Measurements from ENCODE around the gene TAAR9. TPM values are rescaled to one million over a fixed set of nuclear protein-coding genes. Genes with fewer than 3 reads are reported as not detected.
"Not testable (repeated sequence)": the region's sequence is repeated elsewhere in the genome, so short reads cannot be mapped to it uniquely, and the experiment has no call there.

TAAR9 gene
- total RNA-seq, 4 donors from 2014 or later, result not detected

DNA sequence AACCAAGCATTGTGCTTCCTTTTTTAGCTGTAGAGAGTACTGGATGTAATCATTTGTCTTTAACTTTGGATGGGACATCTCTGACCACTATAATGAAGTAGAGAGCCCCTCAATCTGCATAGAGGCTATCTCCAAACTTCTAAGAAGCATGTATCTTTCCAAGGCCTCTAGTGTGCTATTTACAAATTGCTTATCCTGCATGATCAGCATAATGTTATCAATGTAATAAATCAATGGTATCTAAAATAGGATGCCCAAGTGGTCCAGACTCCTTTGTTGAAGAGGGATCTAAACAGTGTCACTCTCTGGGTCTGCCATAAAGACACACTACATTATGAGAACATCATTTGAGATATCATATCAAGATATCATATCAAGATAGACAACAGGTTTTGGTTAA lies 6.7 kb downstream of the TAAR9 start:
- no peaks in the 10 kb centered on the region for H3K9me3 ChIP-seq
- H3K4me3 ChIP-seq, result no peak overlapping the region
- H3K27me3 ChIP-seq, result no peaks in the 10 kb centered on the region
- H3K36me3 ChIP-seq, result no peaks in the 10 kb centered on the region
- no peak for ATAC-seq
- H3K4me1 ChIP-seq, result no peaks in the 10 kb centered on the region
- TF ChIP-seq POLR2A (IDR thresholded peaks at IDR 0.05), result no peak
- TF ChIP-seq, protein P1, sequence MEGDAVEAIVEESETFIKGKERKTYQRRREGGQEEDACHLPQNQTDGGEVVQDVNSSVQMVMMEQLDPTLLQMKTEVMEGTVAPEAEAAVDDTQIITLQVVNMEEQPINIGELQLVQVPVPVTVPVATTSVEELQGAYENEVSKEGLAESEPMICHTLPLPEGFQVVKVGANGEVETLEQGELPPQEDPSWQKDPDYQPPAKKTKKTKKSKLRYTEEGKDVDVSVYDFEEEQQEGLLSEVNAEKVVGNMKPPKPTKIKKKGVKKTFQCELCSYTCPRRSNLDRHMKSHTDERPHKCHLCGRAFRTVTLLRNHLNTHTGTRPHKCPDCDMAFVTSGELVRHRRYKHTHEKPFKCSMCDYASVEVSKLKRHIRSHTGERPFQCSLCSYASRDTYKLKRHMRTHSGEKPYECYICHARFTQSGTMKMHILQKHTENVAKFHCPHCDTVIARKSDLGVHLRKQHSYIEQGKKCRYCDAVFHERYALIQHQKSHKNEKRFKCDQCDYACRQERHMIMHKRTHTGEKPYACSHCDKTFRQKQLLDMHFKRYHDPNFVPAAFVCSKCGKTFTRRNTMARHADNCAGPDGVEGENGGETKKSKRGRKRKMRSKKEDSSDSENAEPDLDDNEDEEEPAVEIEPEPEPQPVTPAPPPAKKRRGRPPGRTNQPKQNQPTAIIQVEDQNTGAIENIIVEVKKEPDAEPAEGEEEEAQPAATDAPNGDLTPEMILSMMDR (IDR thresholded peaks at IDR 0.05 in 4 of 5, conservative IDR thresholded peaks at IDR 0.05 in 1 of 5), result no peak
- in situ Hi-C loops (cut with MboI; ENCODE audit: low sequenced_read_pairs in 4 of 4), result loop anchor here in 3 of 4 donors (25.0 kb wide), 3 partner anchors 217 to 1017 kb away; partner anchors contain the start of genes SLC18B1 (in 1 of the 3) and VNN2 (in 1 of the 3)
- intact Hi-C loops (cut with DNase I; ENCODE audit: low total_unique reads), result no loop called here
- H3K27ac ChIP-seq, result no peak overlapping the region
- no peak for DNase-seq

DNA sequence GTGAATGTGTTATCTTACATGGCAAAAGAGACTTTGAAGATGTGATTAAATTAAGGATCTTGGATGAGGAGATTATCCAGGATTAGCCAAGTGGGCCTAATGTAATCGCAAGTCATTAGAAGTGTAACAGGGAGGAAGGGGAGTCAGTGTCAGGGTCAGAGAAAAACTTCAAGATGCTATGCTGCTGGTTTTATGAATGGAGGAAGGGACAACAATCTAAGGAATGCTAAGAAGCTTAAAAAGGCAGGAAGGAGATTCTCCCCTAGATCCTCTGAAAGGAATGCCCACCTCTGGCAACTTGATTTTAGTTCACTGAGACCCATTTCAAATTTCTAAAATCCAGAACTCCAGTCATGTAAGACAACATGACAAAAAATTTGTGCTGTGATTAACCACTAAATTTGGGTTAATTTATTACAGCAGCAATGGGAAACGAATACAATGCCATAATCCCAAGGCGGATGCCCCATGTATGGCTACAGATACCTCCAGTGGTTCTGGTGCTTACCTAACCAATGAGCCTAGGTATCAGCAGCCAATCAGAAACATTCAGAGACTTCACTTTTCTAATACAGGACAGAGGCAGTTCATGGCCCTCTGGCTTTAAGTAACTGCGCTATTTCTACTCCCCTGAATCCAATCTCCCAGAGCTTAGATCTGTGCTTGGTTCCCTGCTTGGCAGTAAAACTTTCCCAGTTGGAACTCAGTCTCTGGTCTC lies 10.8 kb downstream of the TAAR9 start:
- no peak overlapping the region for H3K27ac ChIP-seq
- no peaks in the 10 kb centered on the region for H3K4me1 ChIP-seq
- TF ChIP-seq, protein P1 (IDR thresholded peaks at IDR 0.05 in 4 of 5, conservative IDR thresholded peaks at IDR 0.05 in 1 of 5), result no peak
- TF ChIP-seq POLR2A (IDR thresholded peaks at IDR 0.05), result no peak
- no peaks in the 10 kb centered on the region for H3K36me3 ChIP-seq
- no peak overlapping the region for H3K4me3 ChIP-seq
- ATAC-seq (no peak), DNase-seq (no peak)
- H3K27me3 ChIP-seq, result no peaks in the 10 kb centered on the region
- H3K9me3 ChIP-seq, result no peaks in the 10 kb centered on the region
- intact Hi-C loops (cut with DNase I; ENCODE audit: low total_unique reads) (no loop called here), in situ Hi-C loops (cut with MboI; ENCODE audit: low sequenced_read_pairs in 4 of 4) (loop anchor here in 3 of 4 donors (25.0 kb wide), 3 partner anchors 213 to 1013 kb away; partner anchors contain the start of genes SLC18B1 (in 1 of the 3) and VNN2 (in 1 of the 3))

DNA sequence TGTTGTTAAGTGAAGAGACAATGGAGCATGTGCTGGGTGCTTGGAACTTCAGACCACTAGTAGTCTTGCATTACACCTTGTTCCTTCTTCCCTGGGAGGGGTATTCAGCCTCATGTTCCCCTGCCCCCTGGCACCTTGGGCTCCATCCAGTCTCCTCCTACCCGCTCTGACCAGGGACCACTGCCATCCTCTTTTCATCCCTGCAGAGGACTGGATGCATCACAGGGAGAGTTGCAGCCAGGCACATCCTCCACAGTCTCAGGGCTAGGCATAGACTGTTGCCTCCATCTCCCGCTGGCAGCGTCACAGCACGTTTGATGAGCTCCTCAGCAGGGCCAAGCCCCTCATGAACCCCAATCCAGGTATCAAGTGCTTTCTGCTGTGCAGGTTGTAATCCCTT lies 13.1 kb downstream of the TAAR9 start:
- DNase-seq (no peak), ATAC-seq (no peak)
- in situ Hi-C loops (cut with MboI; ENCODE audit: low sequenced_read_pairs in 4 of 4) (no loop called here), intact Hi-C loops (cut with DNase I; ENCODE audit: low total_unique reads) (no loop called here)
- no peaks in the 10 kb centered on the region for H3K4me1 ChIP-seq
- no peaks in the 10 kb centered on the region for H3K27me3 ChIP-seq
- no peak overlapping the region for H3K4me3 ChIP-seq
- no peaks in the 10 kb centered on the region for H3K9me3 ChIP-seq
- TF ChIP-seq, protein P1 (IDR thresholded peaks at IDR 0.05 in 4 of 5, conservative IDR thresholded peaks at IDR 0.05 in 1 of 5), result no peak
- no peak for TF ChIP-seq POLR2A (IDR thresholded peaks at IDR 0.05)
- no peaks in the 10 kb centered on the region for H3K36me3 ChIP-seq
- H3K27ac ChIP-seq, result no peak overlapping the region

DNA sequence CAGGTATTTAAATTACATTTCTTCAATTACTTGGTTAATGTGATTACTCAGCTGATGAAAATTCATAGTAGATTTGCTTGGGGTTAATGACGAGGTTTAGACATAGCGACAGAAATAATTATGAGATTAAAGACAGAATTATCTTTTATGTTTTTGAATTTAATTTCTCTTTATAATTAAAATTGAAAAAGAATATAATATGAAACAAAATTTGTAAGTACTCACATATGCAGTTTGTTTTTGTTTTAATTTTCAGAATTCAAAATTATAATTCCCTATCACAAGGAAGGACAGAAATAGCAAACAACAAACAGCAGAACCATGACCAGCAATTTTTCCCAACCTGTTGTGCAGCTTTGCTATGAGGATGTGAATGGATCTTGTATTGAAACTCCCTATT lies 14.3 kb downstream of the TAAR9 start, which contains the start of gene TAAR8:
Gene TAAR8, plus strand, starts transcription at position 301 of the 400 bp plus-strand sequence. Its CDS starts 21 bp downstream, at position 322.
- in situ Hi-C loops (cut with MboI; ENCODE audit: low sequenced_read_pairs in 4 of 4) (no loop called here), intact Hi-C loops (cut with DNase I; ENCODE audit: low total_unique reads) (no loop called here)
- Histone ChIP-seq H3K9me3 (no peaks in the 10 kb centered on the region), H3K4me1 (no peaks in the 10 kb centered on the region), H3K4me3 (no peak within 1 kb of the TSS), H3K36me3 (no peaks in the 10 kb centered on the region), H3K27ac (no peak within 1 kb of the TSS), H3K27me3 (no peaks in the 10 kb centered on the region)
- TF ChIP-seq, protein P1 (IDR thresholded peaks at IDR 0.05 in 4 of 5, conservative IDR thresholded peaks at IDR 0.05 in 1 of 5), result no peak
- TF ChIP-seq POLR2A (IDR thresholded peaks at IDR 0.05), result no peak
- DNase-seq (no peak), ATAC-seq (no peak)

DNA sequence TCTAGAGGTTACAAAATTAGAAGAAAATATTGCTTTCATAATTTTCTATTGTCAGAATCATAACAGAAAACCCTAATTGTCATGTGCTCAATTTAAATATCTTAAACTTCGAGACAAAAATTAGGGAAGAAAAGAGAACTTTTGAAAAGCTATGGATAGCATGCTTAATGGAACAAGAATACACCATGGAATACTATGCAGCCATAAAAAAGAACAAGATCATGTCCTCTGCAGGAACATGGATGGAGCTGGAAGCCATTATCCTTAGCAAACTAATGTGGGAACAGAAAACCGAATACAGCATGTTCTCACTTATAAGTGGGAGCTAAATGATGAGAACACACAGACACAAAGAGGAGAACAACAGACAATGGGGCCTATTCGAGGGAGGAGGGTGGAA lies 22.0 kb downstream of the TAAR9 start:
- H3K36me3 ChIP-seq; in situ Hi-C loops (cut with MboI; ENCODE audit: low sequenced_read_pairs in 4 of 4); DNase-seq; ATAC-seq; H3K9me3 ChIP-seq; H3K27me3 ChIP-seq; intact Hi-C loops (cut with DNase I; ENCODE audit: low total_unique reads); H3K4me3 ChIP-seq; H3K27ac ChIP-seq; H3K4me1 ChIP-seq: not testable (repeated sequence)

All from gastrocnemius medialis (tissue), 4 donors.